NCI-H774 (cell line): ENCODE measurements around the gene ACVR1.

ENCODE experiments used
- DNase-seq: peaks from one replicate; lab custom pipeline; 2025; lab: John Stamatoyannopoulos, UW

ACVR1 gene

GRCh38 chr2:157876066-157876785 lies at the start of gene ACVR1:
ACVR1 (minus strand) TSS chr2:157876330; CDS start chr2:157799493, 76,837 bp downstream.
- DNase-seq: peak; percentile 94

DNA sequence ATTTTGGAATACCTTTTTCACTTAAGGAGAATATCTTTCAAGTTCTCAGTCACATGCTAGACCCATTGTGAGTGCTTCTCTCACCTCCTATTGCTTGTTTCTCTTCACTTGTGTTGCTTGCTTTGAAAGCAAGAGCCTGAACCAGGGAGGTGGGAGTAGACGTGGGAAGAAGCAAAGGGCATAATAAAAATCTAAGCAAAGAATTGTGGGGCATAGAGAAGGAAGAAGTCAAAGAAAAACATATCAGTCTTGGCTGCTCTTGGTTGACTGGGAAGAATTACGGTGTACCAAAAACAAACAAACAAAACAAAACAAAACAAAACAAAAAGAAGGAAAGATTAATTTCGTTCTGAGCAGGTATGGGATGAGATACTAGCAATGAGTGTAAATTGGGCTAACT lies 48.9 kb upstream of the ACVR1 start:
- DNase-seq: no peak

DNA sequence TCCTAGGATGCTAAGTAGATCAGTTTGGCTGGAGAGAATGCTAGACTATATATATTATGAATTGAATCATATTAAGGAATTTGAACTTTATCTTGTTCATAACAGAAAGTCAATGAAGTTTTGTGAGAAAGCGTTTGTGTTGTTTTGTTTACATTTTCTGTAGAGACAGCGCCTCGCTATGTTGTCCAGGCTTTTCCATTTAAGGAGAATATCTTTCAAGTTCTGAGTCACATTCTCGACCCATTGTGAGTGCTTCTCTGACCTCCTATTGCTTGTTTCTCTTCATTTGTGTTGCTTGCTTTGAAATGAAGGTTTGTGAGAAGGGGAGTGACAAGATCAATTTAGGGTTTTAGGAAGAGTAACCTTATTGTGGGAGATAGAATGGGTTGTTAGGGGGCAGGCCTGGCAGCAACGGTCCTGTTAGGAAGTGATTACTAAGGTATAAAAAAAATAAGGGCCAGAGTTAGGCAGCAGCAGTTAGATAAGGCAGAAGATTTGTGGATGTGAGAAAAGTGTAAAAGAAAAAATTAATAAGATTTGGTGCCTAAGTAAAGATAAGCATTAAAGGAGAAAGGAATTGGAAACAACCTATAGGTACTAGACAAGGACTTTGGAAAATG lies 47.6 kb upstream of the ACVR1 start:
- no peak for DNase-seq

DNA sequence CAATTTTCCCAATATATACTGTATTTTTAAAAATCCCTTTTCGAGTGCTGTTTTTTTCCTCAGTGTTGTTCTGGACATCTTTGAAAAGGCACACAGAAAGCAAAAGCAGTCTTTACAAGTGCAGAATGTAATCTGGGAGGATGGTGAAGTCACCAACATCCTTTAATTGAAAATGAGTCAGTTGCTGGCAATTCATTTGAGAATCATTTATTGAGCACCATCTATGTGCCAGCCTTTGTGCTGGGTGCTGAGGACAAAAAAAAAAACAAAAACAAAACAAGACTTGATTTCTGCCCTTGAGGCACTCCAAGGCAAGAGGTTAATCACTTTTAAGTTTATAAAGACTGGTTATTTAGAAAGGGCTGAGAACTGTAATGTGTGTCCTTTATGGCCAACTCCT lies 46.7 kb upstream of the ACVR1 start:
- DNase-seq: no peak

DNA sequence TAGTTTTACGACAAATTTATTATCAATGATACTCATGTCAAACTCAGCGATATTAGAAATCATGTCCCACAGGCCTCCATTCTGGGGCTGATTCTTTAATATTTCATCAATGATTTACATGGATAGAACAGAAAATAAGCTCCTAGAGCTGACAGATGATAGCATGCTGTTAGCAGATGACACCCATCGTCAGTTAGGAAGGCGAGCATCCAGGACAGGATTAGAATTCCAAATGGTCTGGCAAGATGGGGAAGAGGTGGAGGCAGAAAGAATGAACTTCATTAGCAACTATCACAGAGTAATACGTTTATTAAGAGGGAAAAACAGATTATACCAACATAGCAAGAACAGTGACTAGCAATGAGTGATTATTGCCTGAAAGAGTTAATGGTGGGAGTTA lies 46.2 kb upstream of the ACVR1 start:
- DNase-seq: no peak

- DNase-seq: no peak
Measured at GRCh38 chr2:157920736-157921135, 44.6 kb upstream of the ACVR1 start.

DNA sequence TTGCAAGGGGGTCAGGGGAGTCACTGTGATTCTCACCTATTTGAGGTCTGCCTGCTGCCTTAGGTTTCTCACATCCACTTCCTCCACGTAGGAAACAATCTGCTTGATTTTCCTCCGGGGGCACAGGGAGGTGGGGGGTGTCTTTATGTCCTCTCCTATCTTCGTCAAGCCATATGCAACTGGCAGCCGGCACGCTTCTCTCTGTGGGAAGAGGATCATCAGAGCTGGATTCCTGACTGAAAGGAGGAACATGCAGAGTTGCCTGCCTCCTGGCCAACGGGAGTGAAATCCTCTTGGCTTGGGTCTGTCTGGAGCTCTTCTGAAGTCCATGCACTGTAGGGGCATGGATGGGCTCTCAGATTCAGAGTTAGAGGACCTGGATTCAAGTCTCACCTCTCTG lies 43.1 kb upstream of the ACVR1 start:
- DNase-seq: no peak

DNA sequence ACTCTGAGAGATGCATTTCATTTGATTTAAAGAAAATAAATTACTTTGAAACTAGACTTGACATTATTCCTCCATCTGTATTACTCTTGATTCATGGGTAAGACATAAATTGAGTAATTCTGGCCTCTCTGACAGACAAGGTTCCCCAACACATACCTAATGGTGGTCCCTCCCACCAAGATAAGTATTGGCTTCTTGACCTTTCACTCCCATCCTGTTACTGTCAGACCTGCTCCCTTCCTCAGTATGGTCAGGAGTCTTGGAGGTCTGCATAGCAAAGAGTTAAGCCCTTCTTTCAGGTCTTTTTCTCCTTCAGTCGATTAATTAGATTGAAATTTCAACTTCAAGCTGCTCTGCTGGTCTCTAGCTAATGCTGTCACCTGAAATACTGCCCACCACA lies 42.2 kb upstream of the ACVR1 start:
- DNase-seq: no peak

DNA sequence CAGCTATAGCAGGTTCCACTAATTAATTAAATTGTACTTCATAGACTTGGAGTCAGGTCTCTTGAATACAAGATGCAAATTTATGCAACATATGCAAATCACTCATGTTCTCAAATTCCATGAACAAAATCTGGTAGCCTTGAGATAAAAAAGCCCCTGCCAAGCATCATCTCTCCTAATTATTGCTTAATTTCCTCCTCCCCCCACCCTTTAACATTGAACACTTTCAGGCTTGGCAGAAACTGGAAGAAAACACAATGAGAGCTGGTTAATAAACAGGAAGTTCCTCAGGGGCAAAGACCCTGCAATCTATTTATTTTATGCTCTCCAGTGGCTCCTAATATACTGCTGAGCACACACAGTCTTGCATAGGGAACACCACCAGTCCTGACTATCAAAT lies 35.6 kb upstream of the ACVR1 start:
- no peak for DNase-seq

DNA sequence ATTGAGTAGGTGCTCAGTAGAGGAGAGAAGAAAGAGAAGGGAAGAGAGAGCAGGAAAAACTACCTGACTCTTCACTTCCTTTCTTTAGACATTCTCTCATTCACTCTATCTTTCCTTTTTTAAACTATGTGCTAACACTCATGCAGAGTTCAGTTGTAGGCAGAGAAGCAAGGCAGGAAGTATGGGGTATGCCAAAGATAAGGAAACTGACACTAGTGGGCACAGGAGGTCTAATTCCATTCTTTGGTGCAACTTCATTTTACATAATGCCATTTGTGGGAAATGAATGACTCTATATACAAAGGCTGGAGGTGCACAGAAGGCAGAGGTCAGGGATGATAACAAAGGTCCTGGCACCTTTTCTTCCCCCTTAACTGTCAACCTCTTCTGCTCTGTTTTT lies 35.1 kb upstream of the ACVR1 start:
- DNase-seq: no peak

- DNase-seq: no peak
Measured at GRCh38 chr2:157905092-157905491, 29.0 kb upstream of the ACVR1 start.

GRCh38 chr2:157903626-157904025 lies 27.5 kb upstream of the ACVR1 start:
- no peak for DNase-seq

- no peak for DNase-seq
Measured at GRCh38 chr2:157903151-157903550, 27.0 kb upstream of the ACVR1 start.

DNA sequence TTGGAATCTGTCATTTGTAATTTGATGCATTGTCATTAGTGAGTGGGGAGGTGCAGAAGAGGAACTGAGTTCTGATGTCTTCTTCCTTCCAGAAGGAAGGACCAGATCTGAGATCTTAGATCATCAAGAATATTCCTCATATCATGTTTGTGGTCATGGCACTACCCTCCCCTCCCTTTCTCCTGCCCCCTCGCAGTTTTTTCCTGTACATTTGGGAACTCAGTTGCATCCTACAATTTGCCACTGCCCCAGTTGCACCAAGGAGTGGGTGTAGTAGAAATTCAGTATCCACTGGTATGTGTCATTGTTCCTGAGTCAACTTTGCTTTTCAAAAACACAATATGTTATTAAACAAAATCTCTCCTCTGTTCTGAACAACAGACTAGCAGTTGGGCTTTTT lies 26.6 kb upstream of the ACVR1 start:
- DNase-seq: no peak

DNA sequence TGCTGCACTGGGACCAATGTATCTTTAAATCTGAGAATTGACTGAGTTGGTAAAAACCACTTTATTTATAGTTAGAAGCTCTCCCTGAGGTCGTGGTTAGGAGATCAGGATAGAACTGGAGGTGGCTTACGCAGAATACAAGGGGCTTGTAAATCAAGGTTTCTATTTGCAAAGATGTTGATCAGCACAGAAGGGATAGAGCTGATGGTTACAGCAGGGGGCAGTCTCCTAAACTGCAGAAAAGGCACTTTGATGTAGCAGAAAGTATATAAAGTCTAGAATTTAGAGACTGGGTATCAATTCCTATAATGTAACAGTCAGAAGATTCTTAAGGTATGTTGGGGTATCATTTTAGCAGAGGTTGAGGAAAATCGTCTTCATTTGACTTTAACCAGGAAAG lies 25.2 kb upstream of the ACVR1 start:
- DNase-seq: no peak

DNA sequence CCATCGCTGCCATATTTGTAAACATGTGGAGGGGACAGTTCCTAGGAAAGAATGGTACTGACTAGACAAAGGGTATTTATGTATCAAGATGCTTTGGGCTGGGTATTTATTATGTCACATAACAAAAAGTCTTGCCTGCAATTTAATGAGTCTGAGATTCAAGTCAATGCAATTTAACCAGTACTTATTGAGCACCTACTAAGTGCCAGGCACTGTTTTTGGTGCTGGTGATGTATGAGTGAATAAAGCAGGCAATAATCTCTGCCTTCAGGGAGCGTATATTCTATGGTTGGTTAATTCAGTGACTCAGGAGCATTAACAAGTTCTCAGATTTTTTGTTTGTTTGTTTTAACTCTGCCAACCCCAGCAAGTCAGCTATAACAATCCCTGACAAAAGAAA lies 24.6 kb upstream of the ACVR1 start:
- DNase-seq: no peak

DNA sequence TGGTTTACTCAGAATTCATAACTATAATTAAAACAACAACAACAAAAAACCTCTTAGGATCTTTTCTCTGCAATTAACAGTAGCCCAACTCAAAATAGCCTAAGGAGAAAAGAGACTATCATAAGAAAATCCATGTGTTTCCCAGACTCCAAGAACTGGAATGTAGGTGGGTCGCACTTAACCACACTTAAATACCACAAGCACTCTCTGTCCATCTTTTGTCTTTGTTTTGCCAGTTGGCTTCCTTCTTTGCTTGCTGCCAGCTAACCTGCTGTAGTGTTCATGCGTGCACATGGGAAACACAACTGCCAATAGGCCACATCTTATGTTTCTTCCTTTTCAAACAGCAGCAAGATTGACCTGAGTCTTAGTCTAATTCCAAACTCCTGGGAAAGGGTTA lies 24.1 kb upstream of the ACVR1 start:
- DNase-seq: no peak

GRCh38 chr2:157899125-157899839 lies 23.2 kb upstream of the ACVR1 start:
- no peak for DNase-seq

DNA sequence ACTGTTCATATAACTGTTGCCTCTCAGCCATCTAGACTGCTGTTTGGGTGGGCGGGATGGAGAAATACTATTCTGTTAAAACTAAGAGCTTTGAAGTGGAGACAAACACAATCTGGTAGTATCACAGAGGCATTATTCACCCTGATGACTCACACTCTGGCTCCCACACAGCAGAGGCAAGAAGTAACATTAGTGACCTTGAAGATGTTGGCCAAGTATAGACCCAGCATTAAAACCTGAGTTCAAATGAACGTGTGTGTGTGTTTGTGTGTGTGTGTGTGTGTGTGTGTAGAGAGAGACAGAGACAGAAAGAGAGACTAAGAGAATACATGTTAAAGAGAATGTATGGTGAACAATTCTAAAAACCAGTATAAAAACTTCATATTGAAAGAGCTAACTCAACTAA lies 22.5 kb upstream of the ACVR1 start:
- no peak for DNase-seq

DNA sequence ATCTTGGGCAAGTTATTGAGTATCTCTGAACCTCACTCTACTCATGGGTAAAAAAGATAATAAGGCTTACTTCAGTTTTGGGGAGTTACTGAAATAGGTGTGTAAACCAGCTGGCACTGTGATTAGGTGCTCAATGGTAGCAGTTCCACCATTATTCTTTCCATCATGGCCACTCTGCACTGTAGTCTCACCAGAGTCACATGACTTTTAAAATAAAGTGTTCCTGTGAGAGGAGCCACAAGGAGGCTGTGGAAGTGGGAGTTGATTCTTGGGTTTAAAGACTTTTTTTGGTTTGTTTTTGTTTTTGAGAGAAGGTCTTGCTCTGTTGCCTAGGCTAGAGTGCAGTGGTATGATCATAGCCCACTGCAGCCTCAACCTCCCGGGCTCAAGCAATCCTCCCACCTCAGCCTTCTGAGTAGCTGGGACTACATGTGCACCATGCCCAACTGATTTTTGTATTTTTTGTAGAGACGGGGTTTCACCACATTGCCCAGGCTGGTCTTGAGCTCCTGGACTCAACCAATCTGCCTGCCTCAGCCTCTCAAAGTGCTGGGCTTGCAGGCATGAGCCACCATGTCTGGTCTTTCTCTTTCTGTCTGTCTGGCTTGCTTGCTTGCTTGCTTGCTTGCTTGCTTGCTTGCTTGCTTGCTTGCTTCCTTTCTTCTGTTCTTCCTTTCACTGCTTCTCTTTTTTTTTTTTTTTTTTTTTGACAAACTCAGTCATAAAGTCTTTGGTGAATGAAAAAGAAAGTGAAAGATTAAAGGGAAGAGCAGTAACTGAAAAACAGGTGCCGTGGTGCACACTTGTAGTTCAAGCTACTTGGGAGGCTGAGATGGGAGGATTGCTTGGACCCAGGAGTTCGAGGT lies 21.2 kb upstream of the ACVR1 start:
- DNase-seq: no peak

DNA sequence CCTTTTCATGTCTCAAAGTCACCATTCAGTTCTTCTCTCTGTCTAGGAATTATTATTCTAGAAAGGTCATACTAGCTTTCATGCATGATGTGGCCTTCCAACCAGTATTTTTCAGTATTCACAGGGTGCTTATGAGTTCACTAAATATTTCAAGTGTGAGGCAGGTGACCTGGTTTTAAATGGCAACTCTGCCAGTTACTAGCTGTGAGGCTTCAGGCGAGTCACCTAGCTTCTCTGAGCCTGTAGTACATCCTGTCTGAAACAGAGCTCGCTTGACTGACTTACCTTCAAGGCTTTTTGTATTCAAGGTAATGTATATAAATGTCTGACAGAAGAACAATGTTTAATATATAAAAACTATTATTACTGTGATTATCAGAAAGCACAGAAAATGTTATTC lies 19.4 kb upstream of the ACVR1 start:
- no peak for DNase-seq

GRCh38 chr2:157894694-157895435 lies 18.7 kb upstream of the ACVR1 start:
- no peak for DNase-seq
